NCI-H345 treated with DMSO at 0.1 percent for 48 hours (cell line): Measurements from ENCODE around the gene PLIN5.

Source experiments
- DNase-seq: peaks from one replicate; lab custom pipeline; 2025; ENCODE audit not compliant: unreplicated experiment; lab: John Stamatoyannopoulos, UW

Gene PLIN5, protein sequence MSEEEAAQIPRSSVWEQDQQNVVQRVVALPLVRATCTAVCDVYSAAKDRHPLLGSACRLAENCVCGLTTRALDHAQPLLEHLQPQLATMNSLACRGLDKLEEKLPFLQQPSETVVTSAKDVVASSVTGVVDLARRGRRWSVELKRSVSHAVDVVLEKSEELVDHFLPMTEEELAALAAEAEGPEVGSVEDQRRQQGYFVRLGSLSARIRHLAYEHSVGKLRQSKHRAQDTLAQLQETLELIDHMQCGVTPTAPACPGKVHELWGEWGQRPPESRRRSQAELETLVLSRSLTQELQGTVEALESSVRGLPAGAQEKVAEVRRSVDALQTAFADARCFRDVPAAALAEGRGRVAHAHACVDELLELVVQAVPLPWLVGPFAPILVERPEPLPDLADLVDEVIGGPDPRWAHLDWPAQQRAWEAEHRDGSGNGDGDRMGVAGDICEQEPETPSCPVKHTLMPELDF

DNA sequence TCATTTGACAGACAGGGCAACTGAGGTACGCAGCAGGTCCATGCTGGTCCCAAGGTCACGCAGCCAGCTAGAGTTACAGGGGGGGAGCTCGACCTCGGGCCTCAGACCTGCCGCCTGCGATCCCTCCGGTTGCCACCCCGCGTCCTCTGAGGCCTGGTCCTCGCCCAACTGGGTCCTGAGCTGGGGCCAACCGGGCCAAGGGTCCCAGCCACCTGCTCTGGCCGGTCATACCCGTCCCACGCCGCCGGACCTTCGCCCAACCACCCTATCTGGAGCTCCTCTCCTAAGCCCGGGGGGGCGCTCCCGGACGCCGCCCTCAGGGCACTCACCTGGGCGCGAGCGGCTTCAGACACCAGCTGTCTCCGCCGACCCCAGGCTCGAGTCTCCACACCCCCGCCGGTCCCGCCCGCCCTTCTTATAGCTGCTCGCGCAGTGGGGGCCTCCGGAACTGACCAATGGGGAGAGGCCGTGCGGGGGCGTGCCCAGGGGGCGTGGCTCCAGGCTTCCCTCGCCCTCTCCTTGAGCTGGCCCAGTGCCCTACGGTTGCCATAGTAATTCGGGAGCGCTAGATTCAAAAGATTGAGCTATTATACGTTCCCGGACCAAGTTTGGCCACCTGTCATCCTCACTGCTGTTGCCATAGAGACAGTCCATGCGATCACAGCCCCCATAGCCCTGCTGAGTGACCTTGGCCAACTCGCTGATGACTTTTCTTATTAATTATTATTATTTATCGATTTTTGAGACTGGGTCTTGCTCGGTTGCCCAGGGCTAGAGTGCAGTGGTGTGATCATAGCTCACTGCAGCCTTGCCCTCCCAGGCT is at the start of gene PLIN5:
Gene PLIN5 (minus strand): TSS at position 389 of the 823 bp plus-strand sequence. CDS start 1,150 bp downstream, outside the sequence.
- peak; percentile 44 for DNase-seq

DNA sequence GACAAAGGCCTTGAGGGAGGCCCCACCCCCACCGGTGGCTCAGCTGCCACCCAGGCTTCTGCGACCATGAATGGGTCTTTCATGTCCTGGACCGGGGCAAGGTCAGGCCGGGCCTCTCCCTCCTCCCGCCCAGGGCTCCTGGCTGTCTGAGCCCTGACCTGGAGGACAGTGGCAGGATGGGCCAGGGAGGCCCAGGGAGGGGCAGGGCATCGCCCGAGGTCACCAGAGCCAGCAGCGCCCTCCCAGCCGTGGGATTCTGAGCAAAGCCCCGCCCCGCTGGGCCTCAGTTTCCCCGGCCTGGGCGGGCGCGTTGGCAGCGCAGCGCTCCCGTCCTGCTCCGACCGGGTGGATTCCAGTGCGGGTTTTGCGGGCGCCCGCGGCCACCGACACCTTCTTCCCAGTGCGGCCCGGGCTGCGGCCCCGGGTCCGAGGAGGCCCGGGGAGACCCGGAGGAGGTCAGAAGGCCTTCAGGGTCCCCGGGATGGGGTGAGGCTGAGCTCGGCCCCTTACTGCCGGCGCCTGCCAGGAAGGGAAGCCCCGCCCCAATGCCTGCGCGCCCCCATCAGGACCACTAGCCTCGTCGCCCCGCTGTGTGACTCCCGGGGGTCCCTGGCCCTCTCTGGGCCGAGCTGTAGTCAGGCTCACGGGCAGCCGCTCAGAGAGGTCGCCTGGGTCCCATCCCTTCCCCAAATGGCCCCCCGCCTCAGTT is 49.1 kb upstream of the PLIN5 start:
- no peak for DNase-seq

DNA sequence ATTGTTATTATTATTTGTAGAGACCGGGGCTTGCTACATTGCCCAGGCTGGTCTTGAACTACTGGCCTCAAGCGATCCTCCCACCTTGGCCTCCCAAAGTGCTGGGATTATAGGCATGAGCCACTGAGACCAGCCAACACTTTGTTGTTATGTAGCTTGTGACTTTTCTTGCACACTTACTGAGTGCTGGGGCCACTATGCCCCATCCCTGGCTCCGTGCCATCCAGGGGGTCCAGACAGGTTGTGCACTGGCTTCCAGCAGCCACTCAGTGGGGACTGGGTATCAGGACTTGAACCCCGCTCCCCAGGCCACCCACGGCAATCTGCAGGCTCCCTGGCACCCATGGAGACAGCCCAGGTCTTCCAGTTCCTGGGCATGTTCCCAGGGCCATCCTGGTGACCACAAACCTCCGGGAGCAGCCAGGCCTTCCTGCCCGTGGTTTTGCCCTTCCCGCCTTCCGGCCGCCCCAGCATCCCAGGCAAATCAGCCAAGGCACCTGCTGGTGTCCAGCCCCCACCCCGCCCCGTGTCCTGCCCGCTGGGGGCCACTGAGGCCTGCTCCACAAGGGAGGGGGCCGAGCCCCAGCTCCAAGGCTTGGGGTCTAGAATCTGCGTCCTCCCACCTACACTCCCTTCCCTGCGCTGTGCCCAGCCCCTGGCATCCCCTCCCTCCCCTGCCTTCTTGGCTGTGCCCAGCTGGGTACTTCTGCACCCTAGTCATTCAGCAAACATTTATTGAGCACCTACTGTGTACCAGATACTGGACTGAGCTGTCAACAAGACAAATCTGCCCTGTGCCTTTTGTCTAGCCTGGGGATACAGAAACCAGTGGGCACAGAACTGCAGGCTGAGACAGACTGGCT is 48.2 kb upstream of the PLIN5 start:
- DNase-seq = no peak

DNA sequence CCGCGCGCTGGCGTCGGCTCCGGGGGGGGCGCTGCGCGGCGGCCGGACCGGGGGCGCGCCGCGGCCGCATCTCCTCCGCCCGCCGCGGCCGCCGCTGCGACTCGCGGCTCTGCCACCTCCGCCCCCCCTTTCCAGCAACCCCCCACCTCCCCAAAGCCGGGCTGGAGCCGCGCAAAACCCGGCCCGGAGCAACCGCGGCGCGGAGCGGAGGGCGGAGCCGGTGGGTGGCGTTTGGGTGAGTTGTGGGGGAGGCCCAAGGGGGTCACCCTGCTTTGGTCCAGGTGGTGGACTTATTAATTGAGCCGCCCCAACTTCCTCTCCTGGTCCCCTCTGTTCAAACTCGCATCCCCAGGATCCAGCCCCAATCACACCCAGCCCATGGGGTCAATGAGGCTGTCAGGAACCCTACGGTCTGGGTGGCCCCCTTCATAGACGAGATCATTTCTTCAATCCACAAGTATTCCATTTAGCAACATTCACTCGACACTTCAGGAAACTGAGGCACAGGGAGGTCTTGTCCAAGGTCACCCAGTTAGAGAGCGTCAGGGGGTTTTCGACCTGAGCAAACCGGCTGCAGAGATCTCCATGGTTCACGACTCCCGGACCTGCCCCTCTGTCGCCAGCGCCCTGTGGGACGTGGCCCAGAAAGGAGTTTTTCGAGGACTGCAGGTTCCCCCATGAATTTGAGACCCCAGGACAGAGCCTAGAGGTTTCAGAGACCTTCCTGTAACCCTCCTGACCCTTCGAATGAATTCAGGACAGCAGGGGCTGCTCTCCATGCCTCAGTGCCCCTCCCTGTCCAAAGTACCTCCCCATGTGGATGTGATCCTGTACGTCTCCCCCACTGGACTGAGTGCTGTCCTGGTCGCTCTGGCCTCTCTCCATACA is 46.9 kb upstream of the PLIN5 start:
- DNase-seq = no peak

DNA sequence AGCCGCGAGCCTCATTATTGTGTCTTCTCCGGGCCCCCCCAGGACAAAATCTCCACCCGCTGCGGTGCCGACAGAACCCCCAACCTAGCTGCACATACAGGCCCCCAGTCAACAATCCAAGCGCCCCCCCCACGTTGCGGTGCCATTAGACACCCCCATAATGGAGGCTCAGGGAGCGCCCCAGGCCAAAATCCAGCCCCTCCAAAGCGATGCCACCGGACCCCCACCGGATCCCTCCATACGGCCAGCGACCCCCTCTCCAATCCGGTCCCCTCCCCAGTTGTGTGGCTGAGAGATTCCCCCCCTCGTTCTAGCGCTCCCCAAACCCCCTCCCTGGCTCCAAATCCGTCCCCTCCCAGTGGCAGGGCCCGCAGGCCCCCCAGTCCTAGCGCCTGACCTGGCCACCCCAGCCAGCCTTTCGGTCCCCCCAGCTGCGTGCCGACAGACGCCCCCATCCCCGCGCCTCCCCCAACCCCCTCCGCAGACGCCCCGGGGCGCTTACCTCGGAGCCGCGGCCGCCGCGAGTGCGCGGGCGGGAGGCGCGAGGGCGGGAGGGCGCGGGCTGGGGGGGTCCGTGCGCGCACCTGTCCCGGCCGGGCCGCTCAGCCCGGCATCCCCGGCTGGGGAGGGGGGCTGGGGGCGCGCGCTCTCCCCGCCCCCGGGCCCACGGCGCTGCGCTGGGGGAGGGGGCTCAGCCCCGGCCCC is 46.1 kb upstream of the PLIN5 start:
- no peak for DNase-seq

DNA sequence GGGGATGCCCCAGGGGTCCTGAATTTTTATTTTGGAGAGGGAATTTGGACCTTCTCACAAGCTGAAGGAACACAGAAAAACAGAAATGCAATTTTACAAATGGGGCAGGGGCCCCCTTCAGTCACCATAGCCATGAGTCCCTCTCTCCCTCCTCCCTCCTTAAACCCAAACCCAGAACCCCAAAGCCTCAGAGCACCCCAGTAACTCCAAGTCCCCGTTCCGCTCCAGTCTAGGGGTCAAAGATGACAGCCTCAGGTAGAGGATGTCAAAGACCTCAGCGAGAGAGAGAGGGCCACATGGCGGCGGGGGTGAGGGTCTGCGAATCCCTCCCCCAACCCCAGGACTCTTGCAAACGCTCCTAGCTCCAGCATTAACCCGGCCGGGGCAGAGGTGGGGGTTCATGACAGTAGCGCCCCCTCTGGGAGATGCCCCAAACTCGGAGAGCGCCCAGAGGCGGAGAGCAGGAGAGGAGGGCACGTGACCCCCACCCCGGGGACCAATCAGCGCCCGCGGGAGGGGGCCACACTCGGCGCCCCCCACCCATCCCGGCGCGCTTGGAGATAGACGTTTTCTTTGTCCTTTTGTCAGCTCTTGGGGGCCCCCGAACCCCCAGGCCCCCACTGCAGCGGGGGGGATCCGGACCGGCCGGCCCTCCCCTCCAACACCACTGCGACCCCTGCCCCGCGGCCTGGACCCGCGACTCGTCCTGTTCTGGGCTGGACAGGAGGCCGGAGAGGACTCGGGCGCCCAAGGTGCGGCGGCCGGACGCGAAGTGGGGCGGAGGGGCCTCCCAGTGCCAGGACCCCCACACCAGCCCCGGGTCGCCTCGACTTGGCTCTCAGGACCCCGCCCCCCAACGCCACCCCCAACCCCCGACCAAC is 45.2 kb upstream of the PLIN5 start:
- no peak for DNase-seq

DNA sequence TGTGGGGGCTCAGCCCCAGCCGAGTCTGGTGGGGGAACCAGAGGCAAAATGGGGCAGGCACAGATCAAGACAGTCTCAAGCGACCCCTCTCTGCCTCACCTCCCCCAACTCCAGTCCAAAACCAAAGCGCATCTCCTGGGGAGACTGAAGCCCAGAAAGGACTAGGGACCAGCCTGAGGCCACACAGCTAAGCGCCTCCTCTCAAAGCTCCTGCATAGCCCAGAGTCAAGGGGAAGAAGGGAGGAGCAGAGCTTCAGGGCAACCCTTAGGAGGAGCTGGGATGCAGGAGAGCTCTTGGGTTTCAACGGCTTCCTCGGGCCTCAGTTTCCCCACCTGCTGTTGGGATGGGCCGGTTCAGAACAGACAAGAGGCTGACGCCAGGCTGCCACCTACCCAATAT is 44.4 kb upstream of the PLIN5 start:
- DNase-seq = no peak

DNA sequence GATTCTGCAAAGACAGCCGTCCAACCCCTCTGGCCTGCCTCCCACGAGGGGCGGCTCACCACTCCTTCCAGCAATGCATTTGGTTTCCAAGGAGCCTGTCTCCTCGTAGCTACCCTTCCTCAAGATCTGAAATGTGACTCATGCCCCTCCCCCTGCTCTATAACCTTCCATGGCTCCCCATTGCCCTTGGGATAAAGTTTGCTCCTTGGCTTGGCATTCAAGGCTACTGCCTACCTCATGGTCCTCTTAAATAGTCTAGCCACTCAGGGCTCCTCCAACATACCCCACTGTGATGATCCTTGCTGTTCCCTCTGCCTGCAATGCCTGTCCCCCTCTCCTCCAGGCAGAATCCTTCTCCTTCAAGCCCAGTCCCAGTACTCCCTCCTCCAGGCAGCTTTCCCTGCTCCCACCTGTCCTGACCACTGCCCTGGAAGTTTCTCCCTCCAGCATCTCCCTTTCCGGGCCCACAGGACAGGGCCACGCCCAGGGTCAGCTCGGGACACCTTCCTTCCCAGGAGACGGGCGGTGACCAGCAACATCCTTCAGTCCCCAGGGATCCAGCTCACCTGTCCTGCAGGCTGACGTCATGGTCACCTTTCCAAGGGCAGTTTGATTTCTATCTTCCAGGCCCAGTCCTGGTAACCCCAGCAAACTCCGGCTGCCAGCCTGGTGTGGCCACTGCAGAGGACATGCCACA is 43.7 kb upstream of the PLIN5 start:
- DNase-seq = no peak

DNA sequence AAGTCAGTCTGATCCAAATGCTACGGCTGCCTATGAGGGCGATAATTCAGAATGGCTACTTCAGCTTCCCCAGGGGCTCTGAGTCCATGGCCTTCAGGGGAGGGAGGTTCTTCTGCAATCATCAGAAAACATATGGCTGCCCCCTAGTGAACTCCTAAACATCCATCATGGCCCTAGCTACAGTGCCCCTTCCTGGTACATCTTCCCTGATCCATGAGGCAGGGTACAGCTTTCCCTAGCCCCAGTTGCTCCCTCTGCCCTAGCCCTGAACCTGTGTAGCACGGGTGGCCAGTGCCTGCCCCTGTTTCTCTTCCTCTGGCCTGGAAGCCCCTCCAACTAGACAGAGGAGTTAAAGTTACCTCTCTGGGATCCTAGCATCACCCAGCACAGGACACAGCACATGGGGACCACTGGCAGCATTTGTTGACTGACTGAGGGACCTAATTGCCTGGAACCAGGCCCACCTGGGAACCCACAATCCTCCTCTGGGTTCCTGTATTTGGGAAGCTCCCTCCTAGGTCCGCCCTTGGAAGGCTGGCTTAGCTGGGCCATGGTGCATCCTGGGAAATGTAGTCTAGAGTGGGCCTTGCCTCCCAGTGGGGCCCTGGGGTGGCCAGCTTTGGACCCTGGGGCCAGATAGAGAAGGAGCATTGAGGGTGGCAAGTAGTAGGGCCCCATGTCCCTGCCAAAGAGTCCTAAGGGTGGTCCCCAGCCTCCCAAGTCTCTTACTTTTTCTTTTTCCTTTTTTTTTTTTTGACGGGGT is 42.2 kb upstream of the PLIN5 start:
- no peak for DNase-seq

DNA sequence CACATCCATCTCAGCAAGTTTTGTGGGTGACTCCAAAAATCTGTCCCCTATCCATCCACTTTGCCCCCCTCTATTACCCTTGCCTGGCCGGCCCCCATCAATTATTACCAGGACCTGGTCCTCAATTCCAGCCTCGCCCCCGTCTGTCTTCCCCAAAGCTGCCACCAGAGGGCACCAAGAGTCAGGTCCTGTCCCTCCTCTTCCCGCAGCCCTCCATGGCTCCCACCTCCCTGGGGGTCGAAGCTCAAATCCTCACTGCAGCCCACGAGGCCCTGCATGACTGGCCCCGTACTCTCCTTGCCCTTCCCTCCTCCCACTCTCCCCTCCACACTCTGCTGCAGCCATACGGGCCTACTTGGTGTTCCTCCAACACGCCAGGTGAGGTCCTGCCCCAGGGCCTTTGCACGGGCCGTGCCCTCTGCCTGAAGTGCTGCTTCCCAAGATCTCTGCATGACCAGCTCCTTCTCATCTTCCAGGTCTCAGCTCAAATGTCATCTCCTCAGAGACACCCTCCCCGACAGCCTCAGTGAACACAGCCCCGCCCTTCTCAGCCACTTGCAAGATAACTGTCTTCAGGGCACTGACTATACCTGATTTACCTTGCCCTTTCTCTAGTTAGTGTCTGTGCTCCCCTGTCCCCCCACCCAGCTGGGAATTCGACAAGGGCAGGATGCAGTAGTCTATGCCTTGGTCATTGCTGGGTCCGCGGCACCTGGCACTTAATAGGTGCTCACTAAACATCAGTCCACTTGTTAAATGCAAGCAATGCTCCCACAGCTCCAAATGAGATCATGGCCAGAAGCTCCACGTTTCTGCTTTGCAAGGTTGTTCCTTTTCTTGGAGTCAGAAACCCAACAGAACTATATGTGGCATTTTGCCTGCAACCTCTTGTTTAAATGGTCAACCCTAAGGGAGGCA is 41.3 kb upstream of the PLIN5 start:
- DNase-seq = no peak

DNA sequence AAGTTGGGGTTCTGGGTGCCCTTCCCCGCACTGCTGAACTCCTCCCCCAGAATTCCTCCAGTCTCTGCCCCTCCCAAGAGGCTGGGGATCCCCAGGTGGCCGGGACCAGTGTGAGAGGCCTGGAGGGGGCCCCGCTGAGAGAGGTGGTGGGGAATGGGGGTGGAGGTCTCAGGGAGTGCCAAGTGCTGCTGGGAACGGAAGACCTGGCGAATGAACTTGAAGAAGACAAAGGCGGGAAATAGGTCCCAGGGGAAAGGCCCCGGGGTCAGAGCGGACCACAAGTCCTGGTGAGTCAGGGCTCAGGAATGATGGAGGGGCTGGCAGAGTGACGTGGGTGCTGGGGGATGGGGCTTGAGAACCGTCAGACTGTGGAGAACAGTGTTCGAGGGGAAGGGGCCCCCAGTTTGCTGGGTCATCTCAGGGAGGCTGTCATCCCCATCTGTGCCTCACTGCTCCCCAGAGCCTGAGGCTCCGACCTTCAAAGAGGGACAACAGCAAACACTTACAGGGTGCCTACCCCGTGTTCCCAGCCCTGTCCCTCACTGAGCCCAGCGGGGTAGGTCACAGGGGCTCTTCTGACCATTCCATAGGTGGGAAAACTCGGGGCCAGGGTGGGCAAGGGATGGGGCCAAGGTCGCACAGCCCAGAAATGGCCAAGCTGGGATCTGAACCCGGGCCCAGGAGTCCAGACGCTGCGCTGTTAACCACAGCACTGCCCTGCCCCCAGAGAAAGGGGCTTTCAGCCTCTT is 40.4 kb upstream of the PLIN5 start:
- no peak for DNase-seq

DNA sequence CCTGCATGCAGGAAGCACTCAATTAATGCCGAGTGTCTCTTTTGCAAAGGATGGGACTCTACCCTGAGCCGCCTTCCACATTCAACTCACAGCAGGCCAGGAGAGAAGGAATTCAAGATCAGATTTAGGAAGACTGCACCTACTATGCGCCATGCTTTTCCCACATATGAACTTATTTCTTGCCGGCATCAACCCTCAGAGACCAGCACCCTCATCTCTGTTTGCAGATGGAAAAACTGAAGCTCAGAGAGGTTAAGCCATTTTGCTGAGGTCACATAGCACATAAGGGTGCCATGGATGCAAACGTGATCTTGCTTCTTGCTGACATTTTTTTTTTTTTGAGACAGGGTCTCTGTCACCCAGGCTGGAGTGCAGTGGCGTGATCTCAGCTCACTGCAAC is 38.7 kb upstream of the PLIN5 start:
- no peak for DNase-seq

DNA sequence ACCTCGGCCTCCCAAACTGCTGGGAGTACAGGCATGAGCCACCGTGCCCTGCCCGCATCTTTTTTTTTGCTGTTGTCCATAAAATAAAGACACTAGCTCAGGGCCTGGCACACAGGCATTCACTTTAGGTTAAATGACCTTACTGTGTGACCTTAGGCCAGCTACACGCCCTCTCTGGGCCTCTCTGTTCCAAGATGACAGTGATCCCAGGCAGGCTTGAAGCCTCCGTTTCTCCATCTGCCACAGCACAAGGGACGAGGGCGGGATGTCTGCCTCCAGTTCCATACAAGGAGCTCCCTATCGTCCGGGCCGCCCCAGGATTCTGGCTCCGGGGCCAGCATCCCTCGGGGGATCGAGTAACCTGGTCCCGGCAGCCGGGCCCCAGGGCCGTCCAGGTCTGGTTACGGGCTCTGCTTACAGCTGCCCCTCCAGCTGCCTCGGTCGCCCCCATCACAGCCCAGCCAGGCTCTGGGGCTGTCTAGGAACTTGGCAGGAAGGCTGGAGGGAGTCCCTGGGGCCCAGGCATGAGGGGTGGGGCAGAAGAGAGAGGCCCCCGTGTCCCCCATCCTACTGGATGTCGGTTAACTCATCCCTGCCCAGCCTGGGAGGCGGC is 36.4 kb upstream of the PLIN5 start:
- no peak for DNase-seq

DNA sequence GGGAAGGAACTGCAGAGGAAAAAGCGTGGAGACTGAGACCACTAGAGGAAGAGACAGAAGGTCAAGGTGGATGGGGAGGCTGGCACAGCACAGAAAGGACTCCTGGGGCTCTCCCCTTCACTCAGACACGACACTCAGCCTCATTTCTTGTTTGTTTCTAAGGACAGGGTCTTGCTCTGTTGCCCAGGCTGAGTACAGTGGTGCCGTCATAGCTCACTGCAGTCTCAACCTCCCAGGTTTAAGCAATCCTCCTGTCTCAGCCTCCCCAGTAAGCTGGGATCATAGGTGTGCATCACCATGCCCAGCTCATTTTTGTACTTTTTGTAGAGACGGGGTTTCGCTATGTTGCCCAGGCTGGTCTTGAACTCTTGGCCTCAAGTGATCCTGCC is 35.9 kb upstream of the PLIN5 start:
- no peak for DNase-seq

DNA sequence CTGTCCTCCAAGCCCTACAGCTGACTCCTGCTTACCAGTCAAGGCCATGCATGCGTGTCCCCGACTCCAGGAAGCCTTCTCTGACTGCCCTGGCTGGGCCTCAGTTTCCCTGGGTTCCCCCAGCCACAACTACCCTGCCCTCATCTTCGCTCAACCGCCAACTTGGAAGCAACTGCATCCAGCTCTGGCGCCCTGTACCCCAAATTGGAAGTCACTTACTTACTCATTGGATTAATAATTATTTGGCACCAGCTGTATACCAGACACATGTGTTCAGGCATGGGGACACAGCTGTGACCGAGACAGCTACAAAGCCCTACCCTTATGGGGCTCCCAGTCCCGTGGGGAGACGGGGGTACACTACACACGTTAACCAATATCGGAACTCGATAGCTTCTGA is 35.4 kb upstream of the PLIN5 start:
- DNase-seq = no peak
